GM21515 (cell line): Measurements from ENCODE around the gene SSMEM1.
"Not testable (repeated sequence)": the region's sequence is repeated elsewhere in the genome, so short reads cannot be mapped to it uniquely, and the experiment has no call there.

ENCODE experiments used
- ATAC-seq: cut with Tn5 transposase; IDR thresholded peaks from one replicate; pipeline ENCODE4 v1.9.1; 2021; ENCODE audit not compliant: unreplicated experiment

The SSMEM1 gene

GRCh38 chr7:130246491-130246890 is 38.8 kb downstream of the SSMEM1 start:
- ATAC-seq = not testable (repeated sequence)

- not testable (repeated sequence) for ATAC-seq
These were observed 41.2 kb downstream of the SSMEM1 start for GRCh38 chr7:130248842-130249241.

GRCh38 chr7:130249626-130250025 is 42.0 kb downstream of the SSMEM1 start:
- not testable (repeated sequence) for ATAC-seq

- no peak for ATAC-seq
These were observed 46.9 kb downstream of the SSMEM1 start for GRCh38 chr7:130254555-130254954.

GRCh38 chr7:130256704-130257103 is 49.0 kb downstream of the SSMEM1 start:
- ATAC-seq = no peak

- no peak for ATAC-seq
These were observed 50.9 kb downstream of the SSMEM1 start for GRCh38 chr7:130258494-130259078.

GRCh38 chr7:130262448-130262847 is 54.8 kb downstream of the SSMEM1 start:
- ATAC-seq = no peak

GRCh38 chr7:130263130-130263529 is 55.5 kb downstream of the SSMEM1 start:
- no peak for ATAC-seq
